ENCODE results near the gene XG.
"Not testable (repeated sequence)": the region's sequence is repeated elsewhere in the genome, so short reads cannot be mapped to it uniquely, and the experiment has no call there.

Gene XG

GRCh38 chrX:2735270-2735669 lies 16.6 kb upstream of the XG start:
- DNase-seq, result no peak

DNA sequence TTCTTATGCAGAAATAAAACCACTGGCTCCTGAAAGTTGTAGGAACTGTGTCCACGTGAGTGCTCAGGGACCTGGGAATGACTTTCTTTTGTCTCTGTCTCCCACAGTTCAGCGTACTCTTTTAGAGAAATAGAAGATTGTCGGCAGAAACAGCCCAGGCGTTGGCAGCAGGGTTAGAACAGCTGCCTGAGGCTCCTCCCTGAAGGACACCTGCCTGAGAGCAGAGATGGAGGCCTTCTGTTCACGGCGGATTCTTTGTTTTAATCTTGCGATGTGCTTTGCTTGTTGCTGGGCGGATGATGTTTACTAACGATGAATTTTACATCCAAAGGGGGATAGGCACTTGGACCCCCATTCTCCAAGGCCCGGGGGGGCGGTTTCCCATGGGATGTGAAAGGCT lies 11.2 kb upstream of the XG start:
- no peak for DNase-seq

DNA sequence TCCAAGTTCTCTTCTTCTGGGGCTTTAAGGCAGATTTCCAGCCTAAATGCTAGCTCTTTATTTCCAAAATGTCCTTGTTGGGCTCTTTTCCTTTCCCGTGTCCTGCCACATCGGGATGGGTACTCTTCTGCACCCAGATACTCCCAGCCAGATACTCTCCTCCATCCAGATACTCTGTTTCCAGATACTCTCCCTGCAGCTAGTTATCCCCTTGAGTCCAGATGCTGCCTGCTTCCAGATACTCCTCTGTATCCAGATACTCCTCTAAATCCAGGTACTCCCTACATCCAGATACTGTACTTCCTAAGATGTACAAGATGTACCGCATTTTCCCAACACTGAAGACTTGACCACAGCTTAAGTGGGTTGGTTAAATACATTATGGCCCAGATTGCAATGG lies 10.5 kb upstream of the XG start:
- DNase-seq, result no peak

DNA sequence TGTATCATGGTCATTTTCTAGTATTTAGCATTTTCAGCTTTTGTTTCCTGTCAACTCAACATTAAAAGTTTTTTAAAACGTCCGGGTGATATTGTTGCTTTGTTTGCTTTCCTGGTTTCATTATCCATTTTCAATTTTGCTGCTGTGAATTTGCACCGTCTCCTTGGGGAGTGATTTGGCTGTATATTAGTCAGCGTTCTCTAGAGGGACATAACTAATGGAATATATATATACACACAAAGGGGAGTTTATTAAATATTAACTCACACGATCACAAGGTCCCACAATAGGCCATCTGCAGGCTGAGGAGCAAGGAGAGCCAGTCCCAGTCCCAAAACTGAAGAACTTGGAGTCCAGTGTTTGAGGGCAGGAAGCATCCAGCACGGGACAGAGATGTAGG lies 5.6 kb upstream of the XG start:
- not testable (repeated sequence) for DNase-seq

DNA sequence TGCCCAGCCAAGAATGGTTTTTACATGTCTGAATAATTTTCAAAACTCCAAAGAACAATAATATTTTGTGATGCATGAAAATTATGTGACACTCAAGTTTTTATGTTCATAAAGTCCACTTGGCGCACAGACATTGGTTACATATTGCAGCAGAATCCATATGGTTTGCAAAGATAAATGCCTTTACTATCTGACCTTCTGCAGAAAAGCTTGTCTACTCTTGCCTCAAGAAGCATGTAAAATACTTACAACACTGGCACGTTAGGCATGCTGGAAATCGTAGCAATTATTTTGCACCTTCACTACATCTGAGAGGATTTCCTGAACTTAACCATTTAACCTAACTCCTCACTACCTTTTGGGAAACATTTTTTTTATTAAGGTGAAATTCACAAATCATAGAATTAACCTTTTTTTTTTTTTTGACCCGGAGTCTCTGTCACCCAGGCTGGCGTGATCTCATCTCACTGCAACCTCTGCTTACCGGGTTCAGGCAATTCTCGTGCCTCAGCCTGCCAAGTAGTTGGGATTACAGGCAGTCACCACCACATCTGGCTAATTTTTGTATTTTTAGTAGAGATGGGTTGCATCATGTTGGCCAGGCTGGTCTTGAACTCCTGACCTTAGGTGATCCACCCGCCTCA lies 3.5 kb upstream of the XG start:
- DNase-seq, result no peak

GRCh38 chrX:2748815-2749188 lies 3.0 kb upstream of the XG start:
- DNase-seq, result no peak

GRCh38 chrX:2751291-2751690 lies 549 bp upstream of the XG start:
- no peak for DNase-seq

DNA sequence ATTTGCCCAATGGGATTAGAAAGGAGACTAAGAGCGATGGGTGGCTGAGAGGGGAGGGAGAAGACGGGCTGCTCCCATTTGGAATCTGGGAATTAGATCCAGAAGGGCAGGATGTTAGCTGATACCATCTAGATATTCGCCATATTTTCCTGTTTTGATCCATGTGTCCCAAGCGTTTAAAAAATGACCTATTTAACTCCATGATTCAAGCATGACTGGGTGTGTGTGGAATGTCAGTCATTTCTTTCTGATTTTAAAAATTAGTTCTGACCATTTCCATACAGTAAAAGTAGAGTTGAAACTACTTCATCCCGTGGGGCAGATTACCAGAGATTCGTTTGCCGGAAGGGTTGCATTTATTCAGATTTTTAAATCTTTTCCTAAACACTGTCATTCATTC lies 601 bp downstream of the XG start:
- DNase-seq, result not testable (repeated sequence)

- DNase-seq, result not testable (repeated sequence)
Measured at GRCh38 chrX:2755163-2755715, 3.4 kb downstream of the XG start.

GRCh38 chrX:2756548-2756947 lies 4.7 kb downstream of the XG start:
- DNase-seq, result no peak

DNA sequence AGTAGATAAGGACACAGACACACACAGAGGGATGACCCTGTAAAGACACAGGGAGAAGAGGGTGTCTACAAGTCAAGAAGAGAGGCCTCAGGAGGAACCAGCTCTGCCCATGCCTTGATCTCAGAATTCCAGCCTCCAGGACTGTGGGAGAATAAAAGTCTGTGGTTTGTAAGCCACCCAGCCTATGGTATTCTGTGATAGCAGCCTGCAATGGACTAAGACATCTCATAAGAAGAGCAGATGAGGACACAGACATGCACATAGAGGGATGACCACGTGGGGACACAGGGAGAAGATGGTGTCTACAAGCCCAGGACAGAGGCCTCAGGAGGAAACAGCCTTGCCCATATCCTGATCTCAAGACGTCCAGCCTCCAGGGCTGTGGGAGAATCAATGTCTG lies 9.4 kb downstream of the XG start:
- no peak for DNase-seq

- not testable (repeated sequence) for DNase-seq
Measured at GRCh38 chrX:2762671-2763070, 10.8 kb downstream of the XG start.

GRCh38 chrX:2764766-2765548 lies 13.1 kb downstream of the XG start:
- DNase-seq, result not testable (repeated sequence)

DNA sequence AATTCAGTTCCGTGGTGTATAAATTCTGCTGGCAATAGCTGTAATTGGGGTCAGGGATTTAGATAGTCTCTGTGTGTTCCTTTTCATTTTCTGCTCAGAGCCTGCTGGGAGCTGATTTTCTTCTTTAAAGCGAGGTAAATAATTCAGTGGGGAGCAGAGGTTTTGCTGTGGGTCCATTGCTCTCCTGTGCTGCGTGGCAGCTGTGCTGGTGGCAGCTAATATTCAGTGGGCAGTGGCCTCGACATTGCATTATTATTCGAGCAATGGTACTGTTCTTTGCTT lies 13.7 kb downstream of the XG start:
- DNase-seq, result no peak

GRCh38 chrX:2766906-2767305 lies 15.1 kb downstream of the XG start:
- no peak for DNase-seq

DNA sequence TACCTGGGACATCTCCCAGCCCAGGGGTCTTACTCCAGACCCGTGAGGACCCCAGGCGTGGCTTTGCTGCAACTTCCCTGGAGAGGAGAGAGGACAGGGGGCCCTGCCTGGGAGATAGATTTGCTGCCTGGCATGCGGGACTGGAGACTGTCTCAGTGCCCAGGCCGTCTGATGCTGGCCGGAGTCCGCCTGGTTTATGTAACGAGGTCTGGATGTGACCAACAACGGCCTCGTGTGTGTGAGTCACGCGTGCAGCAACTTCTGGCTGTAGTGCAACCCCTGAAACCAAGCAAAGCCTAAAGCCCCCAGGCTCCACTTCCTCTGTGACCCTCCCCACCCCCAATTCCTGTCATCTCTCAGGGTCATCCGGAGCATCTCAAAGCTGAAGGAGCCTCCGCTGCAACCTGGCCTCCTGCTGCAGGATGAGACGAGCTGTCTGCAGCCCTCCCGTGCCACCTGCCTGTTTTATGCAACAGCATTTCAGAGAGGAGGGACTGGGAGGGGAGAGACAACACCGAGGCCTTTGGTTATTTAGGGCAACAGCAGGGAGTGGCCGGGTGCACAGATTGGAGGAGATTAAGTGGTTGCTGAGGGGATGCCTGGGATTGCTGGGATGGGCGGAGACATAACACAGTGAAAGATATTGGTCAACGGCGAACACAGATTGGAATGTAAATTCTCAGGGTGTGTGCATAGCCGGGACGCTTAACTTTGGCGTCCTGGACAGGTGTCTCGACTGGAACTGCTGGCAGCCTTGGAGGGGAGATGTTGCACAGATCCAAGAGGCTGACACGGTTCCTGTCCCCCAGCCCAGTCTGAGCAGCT lies 16.0 kb downstream of the XG start:
- no peak for DNase-seq

DNA sequence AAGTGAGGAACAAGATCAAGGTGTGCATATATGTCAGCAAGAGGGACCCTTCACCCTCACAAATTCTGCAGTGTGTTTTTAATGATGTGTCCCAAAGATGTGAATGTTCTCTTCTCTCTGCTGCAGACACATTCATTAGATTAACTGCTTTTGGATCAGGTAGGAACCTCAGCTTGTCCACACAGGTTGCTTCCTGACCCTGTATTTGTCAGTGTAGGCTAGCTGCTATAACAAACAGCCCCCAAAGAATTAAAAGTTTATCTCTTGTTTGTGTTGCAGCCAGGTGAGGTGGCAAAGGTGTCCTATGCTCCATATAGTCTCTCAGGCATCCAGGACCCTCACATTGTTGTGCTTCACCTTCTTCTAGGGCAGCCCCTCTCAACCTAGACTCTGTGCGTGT lies 17.8 kb downstream of the XG start:
- DNase-seq, result no peak

DNA sequence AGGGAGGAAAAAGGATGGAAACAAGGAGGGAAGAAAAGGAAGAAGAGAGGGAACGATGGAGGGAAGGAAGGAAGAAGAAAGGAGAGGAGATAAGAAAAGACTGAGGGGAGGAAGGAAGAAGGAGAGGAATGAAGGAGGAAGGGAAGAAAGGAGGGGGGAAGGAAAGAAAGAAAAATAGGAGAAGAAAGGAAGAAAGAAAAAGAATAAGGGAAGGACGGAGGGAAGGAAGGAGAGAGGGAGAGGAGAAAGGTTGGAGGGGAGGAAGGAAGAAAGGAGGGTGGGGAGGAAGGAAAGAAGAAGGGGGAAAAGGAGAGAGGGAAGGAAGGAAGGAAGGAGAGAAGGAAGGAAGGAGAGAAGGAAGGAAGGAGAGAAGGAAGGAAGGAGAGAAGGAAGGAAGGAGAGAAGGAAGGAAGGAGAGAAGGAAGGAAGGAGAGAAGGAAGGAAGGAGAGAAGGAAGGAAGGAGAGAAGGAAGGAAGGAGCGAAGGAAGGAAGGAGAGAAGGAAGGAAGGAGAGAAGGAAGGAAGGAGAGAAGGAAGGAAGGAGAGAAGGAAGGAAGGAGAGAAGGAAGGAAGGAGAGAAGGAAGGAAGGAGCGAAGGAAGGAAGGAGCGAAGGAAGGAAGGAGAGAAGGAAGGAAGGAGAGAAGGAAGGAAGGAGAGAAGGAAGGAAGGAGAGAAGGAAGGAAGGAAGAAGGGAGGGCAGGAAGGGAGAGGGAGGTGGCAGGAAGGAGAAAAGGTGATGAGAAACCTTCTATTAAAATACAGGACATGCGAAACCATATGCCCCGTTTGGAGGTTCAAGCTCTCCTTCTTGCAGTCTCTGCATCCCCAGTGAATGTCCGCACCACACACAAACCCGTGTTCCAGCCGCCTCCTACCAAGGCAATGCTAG lies 21.6 kb downstream of the XG start:
- DNase-seq, result not testable (repeated sequence)

DNA sequence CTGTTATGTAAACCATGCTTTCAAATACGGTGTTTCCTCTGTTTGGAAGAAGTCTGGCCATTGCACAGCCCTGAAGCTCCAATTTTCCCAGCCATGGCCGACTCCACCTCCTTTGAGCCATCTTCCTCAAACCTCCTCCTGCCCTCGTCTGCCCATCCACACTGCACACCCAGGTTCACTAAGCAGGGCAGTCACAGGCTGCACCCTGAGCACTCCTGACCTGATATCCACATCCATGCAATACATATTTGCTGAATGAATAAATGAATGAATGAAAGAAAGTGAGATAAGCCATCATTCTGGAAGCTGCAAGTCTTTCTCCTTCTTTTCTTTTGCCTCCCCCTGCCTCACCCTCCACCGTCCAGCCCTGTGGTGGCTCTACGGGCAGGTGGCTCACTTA lies 22.2 kb downstream of the XG start:
- DNase-seq, result no peak

GRCh38 chrX:2774776-2775175 lies 22.9 kb downstream of the XG start:
- DNase-seq, result no peak

DNA sequence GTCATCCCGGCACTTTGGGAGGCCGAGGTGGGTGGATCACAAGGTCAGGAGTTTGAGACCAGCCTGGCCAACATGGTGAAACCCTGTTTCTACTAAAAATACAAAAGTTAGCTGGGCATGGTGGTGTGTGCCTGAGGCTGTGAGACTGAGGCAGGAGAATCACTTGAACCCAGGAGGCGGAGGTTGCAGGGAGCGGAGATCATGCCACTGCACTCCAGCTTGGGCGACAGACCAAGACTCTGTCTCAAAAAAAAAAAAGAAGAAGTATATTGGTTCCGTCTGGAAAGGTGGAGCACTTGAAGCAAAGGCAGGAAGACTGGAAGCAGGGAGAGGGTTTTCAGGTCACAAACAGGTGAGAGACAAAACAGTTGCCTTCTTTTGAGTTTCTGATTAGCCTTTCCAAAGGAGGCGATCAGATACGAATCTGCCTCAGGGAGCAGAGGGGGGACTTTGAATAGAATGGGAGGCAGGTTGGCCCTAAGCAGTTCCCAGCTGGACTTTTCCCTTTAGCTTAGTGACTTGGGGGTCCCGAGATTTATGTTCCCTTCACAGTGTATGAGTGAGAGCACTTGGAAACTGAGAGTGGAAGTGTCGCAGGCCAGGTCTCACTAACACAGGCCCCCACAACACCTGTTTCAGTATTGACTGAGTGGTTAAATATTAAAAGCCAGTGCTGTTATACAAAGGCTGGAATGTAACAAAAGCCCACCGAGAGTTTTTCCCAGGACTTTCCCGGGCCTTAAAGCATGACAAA lies 28.8 kb downstream of the XG start:
- DNase-seq, result not testable (repeated sequence)

GRCh38 chrX:2781226-2781571 lies 29.4 kb downstream of the XG start:
- DNase-seq, result no peak

All from Kasumi-1 (cell line).